HG02885 (cell line): Measurements from ENCODE around the gene ZNF513.
"Not testable (repeated sequence)": the region's sequence is repeated elsewhere in the genome, so short reads cannot be mapped to it uniquely, and the experiment has no call there.

Experiments
- ATAC-seq: cut with Tn5 transposase; IDR thresholded peaks from one replicate; pipeline ENCODE4 v1.9.1; 2021; ENCODE audit warnings: mild to moderate bottlenecking; ENCODE audit not compliant: unreplicated experiment, poor library complexity

The ZNF513 gene, protein sequence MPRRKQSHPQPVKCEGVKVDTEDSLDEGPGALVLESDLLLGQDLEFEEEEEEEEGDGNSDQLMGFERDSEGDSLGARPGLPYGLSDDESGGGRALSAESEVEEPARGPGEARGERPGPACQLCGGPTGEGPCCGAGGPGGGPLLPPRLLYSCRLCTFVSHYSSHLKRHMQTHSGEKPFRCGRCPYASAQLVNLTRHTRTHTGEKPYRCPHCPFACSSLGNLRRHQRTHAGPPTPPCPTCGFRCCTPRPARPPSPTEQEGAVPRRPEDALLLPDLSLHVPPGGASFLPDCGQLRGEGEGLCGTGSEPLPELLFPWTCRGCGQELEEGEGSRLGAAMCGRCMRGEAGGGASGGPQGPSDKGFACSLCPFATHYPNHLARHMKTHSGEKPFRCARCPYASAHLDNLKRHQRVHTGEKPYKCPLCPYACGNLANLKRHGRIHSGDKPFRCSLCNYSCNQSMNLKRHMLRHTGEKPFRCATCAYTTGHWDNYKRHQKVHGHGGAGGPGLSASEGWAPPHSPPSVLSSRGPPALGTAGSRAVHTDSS

GRCh38 chr2:27380626-27381545 is at the start of gene ZNF513:
Gene ZNF513, minus strand, starts transcription at chr2:27380734. Its CDS starts 208 bp downstream, at chr2:27380526.
- ATAC-seq = peak; percentile 92

GRCh38 chr2:27428978-27429541 is 48.5 kb upstream of the ZNF513 start:
- ATAC-seq = peak; percentile 76

GRCh38 chr2:27428213-27428977 is 47.9 kb upstream of the ZNF513 start, which contains the start of gene NRBP1:
Gene NRBP1, plus strand, starts transcription at chr2:27428631. Its CDS starts 4,643 bp downstream, at chr2:27433274.
- peak; percentile 87 for ATAC-seq

DNA sequence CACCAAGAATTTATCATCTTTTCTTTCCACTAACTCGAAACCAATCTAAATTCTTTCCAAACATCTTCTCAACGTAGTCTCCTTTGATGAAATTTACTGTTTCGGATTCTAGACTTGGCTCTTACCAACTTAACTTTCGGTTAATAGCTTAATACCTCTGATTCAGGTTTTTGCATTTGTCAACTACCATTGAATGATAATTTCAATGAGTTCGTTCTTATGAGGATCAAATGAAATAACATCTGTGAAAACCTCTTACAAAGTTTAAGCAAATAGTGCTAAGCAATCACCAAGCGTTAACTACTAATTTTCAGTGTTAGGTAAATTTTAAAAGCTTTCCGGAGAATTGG is 47.3 kb upstream of the ZNF513 start:
- no peak for ATAC-seq

- ATAC-seq = not testable (repeated sequence)
Measured at GRCh38 chr2:27425039-27425438, 44.5 kb upstream of the ZNF513 start.

GRCh38 chr2:27422958-27423357 is 42.4 kb upstream of the ZNF513 start:
- no peak for ATAC-seq

- ATAC-seq = no peak
Measured at GRCh38 chr2:27421660-27422250, 41.2 kb upstream of the ZNF513 start.

DNA sequence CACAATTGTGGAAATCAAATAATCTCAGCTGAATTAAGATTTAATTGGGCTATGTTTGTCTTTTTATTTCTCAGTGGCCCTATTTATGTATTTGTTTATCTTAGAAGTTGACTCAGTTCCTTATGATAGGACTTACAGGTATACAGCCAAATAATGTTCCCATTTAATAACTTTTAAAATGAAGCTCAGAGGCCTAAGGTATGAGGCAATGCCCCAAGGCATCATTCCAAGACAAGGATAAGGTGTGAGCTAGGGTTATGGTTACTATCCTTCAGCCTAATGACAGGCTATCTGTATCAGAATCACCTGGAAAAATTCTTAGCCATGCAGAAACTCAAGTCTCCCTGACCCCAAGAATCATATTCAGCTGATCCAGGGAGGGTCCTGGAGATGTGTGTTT is 40.5 kb upstream of the ZNF513 start:
- ATAC-seq = no peak

- ATAC-seq = no peak
Measured at GRCh38 chr2:27416151-27416550, 35.6 kb upstream of the ZNF513 start.

GRCh38 chr2:27412419-27413152 is 32.1 kb upstream of the ZNF513 start:
- no peak for ATAC-seq

GRCh38 chr2:27409321-27410073 is 29.0 kb upstream of the ZNF513 start, which contains the start of gene PPM1G:
Gene PPM1G, minus strand, starts transcription at chr2:27409591. Its CDS starts 169 bp downstream, at chr2:27409422.
- ATAC-seq = peak; percentile 96

- peak; percentile 25 for ATAC-seq
Measured at GRCh38 chr2:27408601-27409320, 28.2 kb upstream of the ZNF513 start.

GRCh38 chr2:27407798-27408491 is 27.4 kb upstream of the ZNF513 start:
- ATAC-seq = no peak

DNA sequence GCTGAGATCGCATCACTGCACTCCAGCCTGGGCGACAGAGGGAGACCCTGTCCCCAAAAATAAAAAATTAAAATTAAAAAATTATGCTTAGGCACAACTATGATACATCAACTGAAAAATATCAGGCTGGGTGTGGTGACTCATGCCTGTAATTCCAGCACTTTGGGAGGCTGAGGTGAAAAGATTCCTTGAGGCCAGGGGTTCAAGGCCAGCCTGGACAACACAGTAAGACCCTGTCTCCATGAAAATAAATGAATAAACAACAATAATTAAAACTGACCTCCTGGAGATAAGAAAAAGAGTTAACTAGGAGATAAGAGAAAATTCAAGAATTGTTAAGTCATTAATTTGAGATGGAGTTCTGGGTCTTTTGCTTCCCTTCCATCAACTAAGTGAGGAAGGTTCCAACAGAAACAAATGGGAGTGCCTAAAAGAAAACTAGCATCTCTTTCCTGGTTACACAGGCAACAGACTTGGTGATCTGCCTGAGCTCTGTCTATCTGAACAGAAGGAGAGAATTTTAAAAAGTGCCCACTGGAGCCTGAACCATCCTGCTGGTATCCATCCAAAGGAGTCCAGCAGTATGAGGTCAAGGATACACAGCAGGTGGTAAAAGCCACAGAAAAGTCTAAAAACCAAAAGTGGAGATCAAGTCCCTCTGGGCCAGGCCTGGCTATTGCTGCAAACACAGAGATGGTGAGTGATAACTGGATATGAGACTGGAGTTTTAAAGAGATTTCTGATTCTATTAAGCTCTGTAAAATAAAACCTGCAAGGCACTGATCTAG is 20.0 kb upstream of the ZNF513 start:
- ATAC-seq = no peak

DNA sequence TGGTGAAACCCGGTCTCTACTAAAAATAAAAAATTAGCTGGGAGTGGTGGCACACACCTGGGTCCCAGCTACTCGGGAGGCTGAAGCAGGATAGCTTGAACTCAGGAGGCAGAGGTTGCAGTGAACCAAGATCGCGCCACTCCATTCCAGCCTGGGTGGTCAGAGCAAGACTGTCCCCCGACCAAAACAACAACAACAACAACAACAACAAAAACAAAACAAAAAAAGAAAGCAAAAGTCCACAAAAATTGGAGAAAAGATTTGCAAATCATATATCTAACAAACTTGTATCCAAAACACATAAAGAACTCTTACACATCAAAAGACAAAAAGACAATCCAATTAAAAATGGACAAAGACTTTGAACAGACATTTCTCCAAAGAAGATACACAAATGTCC is 18.4 kb upstream of the ZNF513 start:
- no peak for ATAC-seq

GRCh38 chr2:27393225-27393624 is 12.7 kb upstream of the ZNF513 start:
- ATAC-seq = no peak
